Suprapubic skin (tissue), 3 donors: ENCODE results near the gene GPX1.

ENCODE experiments used
- CTCF ChIP-seq, 2 donors: fragments of 200-600 bp in 1 of 2; fragments of 450-650 bp in 1 of 2; sonication (generic) in 1 of 2; IDR thresholded peaks; one replicate each; pipeline ENCODE4 v1.5.1; 2016 to 2019; ENCODE audit warnings: antibody characterized with exemption in 2 of 2, mild to moderate bottlenecking in 1 of 2, moderate library complexity in 1 of 2
- EP300 ChIP-seq: sonication (generic); formaldehyde crosslinking; IDR thresholded peaks from one replicate; pipeline ENCODE4 v1.6.1; 2017; ENCODE audit warnings: antibody characterized with exemption
- POLR2A ChIP-seq, 2 donors: fragments of 450-650 bp; IDR thresholded peaks; one replicate each; pipeline ENCODE4 v1.6.1; 2017; ENCODE audit warnings: antibody characterized with exemption in 2 of 2, mild to moderate bottlenecking in 2 of 2, moderate library complexity in 2 of 2

- TF ChIP-seq POLR2A (IDR thresholded peaks at IDR 0.05) = no peak
- TF ChIP-seq EP300 = no peak
- no peak for TF ChIP-seq CTCF (IDR thresholded peaks at IDR 0.05)
These were observed 20.2 kb upstream of the GPX1 start for GRCh38 chr3:49378249-49378895.
